GM21423 (cell line): ENCODE results near the gene RNF212B.
"Not testable (repeated sequence)": the region's sequence is repeated elsewhere in the genome, so short reads cannot be mapped to it uniquely, and the experiment has no call there.

ENCODE experiments used
- ATAC-seq: cut with Tn5 transposase; IDR thresholded peaks from one replicate; pipeline ENCODE4 v1.9.1; 2021; ENCODE audit warnings: mild to moderate bottlenecking, moderate library complexity; ENCODE audit not compliant: unreplicated experiment

Gene RNF212B, protein sequence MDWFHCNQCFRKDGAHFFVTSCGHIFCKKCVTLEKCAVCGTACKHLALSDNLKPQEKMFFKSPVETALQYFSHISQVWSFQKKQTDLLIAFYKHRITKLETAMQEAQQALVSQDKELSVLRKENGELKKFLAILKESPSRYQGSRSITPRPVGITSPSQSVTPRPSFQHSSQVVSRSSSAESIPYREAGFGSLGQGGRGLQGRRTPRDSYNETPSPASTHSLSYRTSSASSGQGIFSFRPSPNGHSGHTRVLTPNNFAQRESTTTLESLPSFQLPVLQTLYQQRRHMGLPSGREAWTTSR

DNA sequence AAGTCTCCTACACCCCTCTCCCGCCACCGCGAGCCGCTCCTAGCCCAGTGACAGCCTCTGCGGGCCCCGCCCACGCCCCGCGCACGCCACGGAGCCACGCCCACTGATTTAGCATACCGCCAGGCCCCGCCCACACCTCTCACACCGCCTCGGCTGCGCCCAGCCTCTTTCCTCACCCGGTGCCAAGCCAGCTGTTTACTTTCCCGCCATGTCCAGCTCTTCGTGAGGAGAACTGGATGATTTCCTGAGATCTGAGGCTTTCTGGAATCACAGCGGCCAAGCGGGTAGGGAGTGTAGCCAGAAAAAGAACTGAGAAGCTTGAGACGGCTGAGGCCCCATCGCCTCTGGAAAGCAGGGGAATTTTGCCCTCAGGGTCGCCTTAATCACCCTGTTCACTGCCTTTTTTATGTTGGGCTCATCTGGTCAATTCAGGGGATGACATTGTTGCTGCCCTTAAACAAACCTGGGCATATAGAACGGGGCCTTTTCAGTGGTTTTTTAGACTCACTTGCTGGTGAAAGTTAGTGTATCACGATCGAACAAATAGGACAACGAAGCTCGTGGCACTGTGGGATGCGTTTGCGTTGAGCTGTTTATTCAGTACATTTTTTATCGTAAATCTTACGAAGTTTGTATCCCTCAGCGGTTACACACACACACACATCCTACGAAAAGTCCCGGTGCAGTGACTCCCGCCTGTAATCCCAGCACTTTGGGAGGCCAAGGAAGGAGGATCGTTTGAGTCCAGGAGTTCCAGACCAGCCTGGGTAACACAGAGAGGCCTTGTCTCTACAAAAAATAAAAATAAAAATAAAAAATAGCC, at the start of gene RNF212B:
RNF212B (plus strand) TSS at position 165 of the 823 bp plus-strand sequence. CDS start 2,410 bp downstream, outside the sequence.
- peak; percentile 72 for ATAC-seq

DNA sequence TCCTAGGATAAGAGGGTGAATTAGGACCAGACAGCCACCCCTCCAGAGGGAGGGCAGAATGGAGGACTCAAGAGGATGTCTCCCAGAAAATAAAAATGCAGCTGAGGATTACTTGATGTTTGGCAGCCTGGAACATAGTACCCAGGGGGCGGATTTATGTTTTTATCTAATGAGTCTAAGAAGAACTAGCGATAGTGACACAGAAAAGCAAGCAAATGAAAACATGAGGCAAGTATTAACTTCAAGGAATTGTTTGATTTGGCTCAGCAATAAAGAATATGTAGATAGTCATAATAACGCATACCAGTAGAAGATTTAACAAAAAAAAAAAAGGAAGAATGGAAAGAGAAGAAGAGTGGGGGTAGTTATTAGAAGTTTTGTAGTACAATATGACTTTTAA, 44.3 kb upstream of the RNF212B start:
- no peak for ATAC-seq

DNA sequence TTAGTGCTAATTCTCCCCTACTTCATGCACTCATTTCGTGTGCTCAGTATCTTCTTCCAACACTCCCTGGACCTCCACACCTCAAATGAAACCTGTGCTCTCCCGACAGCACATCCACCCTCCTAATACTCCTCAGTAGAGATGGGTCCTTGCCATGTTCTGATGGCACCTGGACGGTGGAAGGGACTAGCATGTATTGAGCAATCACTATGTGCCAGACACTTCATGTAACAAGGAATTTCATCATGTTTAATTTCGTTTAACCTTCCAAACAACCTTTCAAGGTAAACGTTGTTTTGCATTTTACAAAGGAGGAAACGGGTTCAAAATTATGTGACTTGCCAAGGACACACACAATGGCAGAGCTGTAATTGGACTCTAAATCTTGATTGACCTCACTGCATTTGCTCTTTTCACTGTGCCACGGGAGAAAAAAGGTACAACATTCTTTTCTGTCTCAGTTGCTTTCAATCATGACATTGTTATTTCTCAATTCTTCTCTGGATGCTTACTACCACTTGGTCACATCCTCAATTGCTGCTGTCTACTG, 42.1 kb upstream of the RNF212B start:
- ATAC-seq, result no peak

DNA sequence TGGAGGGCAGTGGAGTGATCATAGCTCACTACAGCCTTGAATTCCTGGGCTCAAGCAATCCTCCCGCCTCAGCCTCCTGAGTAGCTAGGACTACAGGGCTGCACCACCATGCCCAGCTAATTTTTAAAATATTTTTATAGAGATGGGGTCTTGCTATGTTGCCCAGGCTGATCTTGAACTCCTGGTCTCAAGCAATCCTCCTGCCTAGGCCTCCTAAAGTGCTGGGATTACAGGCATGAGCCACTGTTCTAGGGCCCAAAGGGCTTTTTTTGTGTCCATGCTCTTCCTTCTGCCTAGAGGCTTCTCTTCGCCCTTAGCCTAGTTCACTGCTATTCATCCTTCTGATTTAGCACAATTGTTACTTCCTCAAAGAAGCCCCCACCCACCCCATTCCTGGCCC, 41.2 kb upstream of the RNF212B start:
- not testable (repeated sequence) for ATAC-seq

DNA sequence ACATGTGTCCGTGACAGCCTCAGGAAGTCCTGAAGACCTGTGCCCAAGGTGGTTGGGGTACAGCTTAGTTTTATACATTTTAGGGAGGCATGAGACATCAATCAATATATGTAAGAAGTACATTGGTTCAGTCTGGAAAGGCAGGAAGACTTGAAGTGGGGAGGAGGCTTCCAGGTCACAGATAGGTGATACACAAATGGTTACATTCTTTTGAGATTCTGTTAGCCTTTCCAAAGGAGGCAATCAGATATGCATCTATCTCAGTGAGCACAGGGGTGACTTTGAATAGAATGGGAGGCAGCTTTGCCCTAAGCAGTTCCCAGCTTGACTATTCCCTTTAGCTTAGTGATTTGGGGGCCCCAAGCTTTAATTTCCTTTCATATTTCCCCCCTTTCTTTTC, 38.6 kb upstream of the RNF212B start:
- ATAC-seq, result not testable (repeated sequence)

- ATAC-seq, result no peak
Measured at GRCh38 chr14:23202001-23202400, 35.7 kb upstream of the RNF212B start.

DNA sequence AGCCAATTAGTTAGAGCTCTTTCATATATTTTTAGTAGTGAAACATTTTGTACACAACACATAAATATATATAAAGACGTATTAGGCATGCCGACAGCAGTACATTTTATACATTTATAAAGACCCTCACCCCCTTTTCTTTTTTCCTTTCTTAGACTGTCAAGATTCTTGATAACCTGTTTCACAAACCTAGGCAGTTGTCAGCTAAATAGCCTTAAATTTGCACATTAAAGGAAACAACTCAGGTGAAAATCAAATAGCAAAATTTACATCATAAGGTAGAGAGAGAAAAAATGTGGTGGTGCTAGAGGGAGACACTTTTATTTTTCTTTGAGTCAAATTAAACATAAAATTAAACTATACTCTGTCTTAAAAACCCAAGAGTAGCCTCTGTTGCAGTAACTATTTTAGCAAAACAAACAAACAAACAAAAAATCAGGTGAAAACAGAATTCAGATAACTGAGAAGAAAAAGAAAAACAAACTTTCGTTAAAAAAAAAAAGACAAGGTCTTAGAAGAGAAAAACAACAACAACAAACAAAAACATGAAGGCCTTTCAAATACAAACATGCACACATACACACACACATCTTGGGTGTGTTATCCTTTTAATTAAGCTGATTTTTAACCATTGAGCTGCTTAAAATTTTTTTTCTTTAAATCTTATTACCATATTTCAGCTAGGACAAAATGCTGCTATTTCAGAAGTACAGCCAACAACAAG, 31.2 kb upstream of the RNF212B start:
- no peak for ATAC-seq

DNA sequence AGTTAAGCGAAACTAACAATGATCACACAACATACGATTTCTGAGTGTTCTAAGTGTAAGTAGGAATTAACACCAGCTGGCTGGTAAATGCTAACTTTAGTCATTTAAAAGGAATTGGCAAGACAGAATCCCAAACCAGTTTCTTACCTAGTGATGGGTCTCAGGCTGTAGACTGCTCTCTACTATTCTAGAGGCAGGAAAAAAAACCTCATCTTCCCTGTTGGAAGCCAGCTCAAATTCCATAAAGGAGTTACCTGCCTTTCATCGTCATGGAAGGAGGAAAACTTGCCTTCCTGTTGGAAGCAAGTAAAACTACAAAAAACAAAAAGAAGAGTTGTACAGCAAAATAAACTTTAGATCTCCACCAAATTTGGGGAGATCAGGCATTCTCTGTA, 30.6 kb upstream of the RNF212B start:
- no peak for ATAC-seq

- ATAC-seq, result no peak
Measured at GRCh38 chr14:23208324-23208723, 29.4 kb upstream of the RNF212B start.

- ATAC-seq, result no peak
Measured at GRCh38 chr14:23209651-23210423, 27.9 kb upstream of the RNF212B start.

DNA sequence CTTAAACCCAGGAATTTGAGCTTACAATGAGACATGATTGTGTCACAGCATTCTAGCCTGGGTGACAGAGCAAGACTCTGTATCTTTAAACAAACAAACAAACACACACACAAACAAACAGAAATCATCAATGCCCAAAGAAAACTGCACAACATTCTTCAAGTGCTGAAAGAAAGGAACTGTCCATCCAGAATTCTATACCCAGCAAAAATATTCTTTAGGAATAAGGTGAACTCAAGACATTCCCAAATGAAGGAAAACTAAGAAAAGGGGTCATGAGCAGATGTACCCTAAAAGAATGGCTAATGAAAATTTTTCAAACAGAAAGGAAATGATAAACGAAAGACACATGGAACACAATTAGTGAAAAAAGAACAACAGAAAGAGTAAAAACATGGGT, 22.3 kb upstream of the RNF212B start:
- ATAC-seq, result no peak

DNA sequence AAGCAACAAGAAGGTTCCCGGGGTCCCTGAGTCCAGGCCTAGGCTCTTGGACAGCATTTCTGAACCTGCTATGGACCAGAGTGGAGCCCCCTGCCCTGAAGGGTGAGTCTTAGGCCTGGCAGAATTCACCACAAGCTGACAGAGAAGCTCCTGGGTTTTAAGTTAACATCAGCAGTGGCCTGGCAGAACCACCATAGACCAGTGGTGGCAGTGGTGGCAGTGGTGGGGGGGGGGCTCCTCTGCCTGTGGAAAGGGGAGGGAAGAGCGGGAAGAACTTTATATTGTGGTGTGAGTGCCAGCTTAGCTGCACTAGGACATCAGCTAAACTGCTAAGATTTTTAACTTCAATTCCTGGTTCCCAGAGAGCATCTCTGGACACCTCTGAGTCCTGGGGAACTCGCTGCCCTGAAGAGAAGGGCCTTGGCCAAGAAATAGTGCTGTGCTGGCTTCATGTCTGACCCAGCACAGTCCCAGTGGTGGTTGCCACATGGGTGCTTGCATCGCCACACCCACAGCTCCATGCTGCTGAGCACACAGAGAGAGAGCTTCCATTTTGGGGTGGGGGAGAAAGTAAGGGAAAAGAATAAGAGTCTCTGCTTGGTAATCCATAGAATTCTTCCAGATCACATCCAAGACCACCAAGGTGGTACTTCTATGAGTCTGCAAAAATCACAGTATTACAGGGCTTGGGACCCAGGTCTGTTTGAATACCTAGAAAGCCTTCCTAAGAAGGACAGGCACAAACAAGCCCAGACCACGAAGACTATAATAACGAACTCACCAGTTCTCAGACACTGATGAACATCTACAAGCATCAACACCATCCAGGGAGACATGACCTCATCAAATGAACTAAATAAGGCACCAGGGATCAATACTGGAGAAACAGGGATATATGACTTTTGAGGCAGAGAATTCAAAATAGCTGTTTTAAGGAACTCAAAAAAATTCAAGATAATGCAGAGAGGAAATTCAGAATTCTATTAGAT, 20.4 kb upstream of the RNF212B start:
- ATAC-seq, result no peak

GRCh38 chr14:23219075-23219474, 18.7 kb upstream of the RNF212B start:
- no peak for ATAC-seq

- ATAC-seq, result not testable (repeated sequence)
Measured at GRCh38 chr14:23224958-23225357, 12.8 kb upstream of the RNF212B start.

DNA sequence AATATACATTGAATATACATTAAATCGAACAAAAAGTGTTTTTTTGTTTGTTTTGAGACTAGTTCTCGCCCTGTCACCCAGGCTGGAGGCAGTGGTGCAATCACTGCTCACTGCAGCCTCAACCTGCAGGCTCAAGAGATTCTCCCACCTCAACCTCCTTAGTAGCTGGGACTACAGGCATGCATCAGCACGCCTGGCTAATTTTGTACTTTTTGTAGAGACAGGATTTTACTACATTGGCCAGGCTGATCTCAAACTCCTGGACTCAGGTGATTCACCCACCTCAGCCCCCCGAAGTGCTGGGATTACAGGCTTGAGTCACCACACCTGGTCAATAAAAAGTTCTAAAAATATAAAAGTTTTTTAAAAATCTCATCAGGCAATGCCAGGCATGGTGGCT, 10.2 kb upstream of the RNF212B start:
- no peak for ATAC-seq

DNA sequence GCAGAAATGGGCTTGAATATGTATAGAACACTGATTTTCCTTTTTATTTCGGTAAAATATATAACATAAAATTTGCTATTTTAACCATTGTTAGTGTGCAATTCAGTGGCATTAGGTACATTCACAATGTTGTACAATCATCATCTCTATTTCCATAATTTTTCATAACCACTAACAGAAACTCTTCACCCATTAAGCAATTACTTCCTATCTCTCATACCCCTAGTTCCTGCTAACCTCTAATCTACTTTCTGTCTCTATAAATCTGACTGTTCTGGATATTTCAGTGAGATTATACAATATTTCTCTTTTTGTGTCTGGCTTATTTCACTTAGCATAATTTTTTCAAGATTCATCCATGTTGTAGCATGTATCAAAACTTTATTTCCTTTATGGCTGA, 8.9 kb upstream of the RNF212B start:
- no peak for ATAC-seq

- not testable (repeated sequence) for ATAC-seq
Measured at GRCh38 chr14:23232241-23232808, 5.4 kb upstream of the RNF212B start.

DNA sequence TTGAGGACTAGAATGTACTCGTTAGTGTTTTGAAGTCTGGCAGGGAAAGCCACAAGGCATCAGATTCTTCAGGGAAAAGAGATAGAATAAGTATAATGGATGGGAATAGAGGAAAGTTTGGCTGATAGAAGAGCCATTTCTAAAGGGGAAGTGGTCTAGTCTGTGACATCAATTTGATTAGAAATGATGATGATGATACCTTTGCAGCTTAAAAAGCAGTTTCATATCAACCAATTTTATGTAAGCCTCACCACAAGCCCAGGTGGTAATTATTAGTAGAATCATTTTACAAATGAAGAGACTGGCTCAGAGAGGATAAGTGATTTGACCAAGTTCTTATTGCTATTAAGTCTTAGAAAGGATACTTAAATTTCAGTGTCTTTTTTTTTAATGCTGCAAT, 2.9 kb downstream of the RNF212B start:
- no peak for ATAC-seq
